Motor neuron (in vitro differentiated cells): ENCODE data around the gene CETN2. TPM values are rescaled to one million over a fixed set of nuclear protein-coding genes. Genes with fewer than 3 reads are reported as not detected.
A peak's percentile ranks its signal among the peaks of the same experiment; 100 is the strongest.

Source experiments
- ATAC-seq, 8 experiments: fragments of 200-7000 bp; cut with Tn5 transposase; replicated peaks in 6 of 8; 2 replicates each; pipeline ENCODE4 v1.8.0; 2021; ENCODE audit warnings: mild to moderate bottlenecking in 8 of 8, moderate library complexity in 8 of 8
- H3K27ac ChIP-seq, 2 donors: fragments of 250-450 bp; sonication (Bioruptor Pico); 2 replicates each; pipeline ENCODE4 v1.9.0; 2021; ENCODE audit warnings: antibody characterized with exemption in 2 of 2, mild to moderate bottlenecking in 2 of 2, moderate library complexity in 1 of 2
- H3K4me1 ChIP-seq, 2 donors: fragments of 250-450 bp; sonication (Bioruptor Pico); replicated peaks in 1 of 2; 2 replicates each; pipeline ENCODE4 v1.6.1; 2021; ENCODE audit warnings: antibody characterized with exemption in 2 of 2, mild to moderate bottlenecking in 2 of 2, moderate library complexity in 1 of 2
- H3K4me3 ChIP-seq, 5 donors: fragments of 250-450 bp; sonication (Bioruptor Pico); 2 replicates each; pipeline ENCODE4 v1.9.0; 2021; ENCODE audit warnings: antibody characterized with exemption in 5 of 5, mild to moderate bottlenecking in 5 of 5, moderate library complexity in 4 of 5
- WGBS, 10 experiments: fragments of 450-650 bp; shearing (Covaris generic); methylation state at CpG; one replicate each; pipeline ENCODE4 v1.0.0; 2022; 5-methylcytosine and 5-hydroxymethylcytosine counted together
- in situ Hi-C, 9 experiments: fragments of 400-800 bp; cut with MboI; loops; one replicate each; pipeline ENCODE4 v1.15.0; 2021; ENCODE audit warnings: low sequenced_read_pairs in 9 of 9, low pct_unique_long_range_greater_than_20kb in 2 of 9; ENCODE audit not compliant: unreplicated experiment in 9 of 9
- total RNA-seq, 8 experiments: library from RNA; unstranded; fragments of 300-600 nt; gene quantifications; 2 replicates each; pipeline versions ENCODE4 v1.2.3 to v1.2.4, GENCODE V29; 2022

CETN2 gene
- total RNA-seq, result 100 to 1,000 TPM in 1 of 8 experiments, 10 to 100 TPM in 7; 29.2 to 175 (median 54.8) TPM

- peak; percentile 90 to 97 (median 96) for ATAC-seq
- 0 to 20% (median 14%) methylated on average over 1 to 8 of the region's 71 CpGs; no CpG with 5 or more reads in 7 of the 10 experiments for WGBS, 10 experiments
- H3K4me1 ChIP-seq, result peaks cover 0 to 2% of the 10 kb centered on the region in 2 donors
- in situ Hi-C loops, result no loop called here
- peak within 1 kb of the TSS; percentile 58 to 92 (median 75) for H3K4me3 ChIP-seq
- H3K27ac ChIP-seq, result peak within 1 kb of the TSS; percentile 72 to 87
Observed at GRCh38 chrX:152830312-152831305, at the start of gene CETN2, which contains the start of gene NSDHL. CETN2 (minus strand) TSS chrX:152830757; CDS start chrX:152830710, 47 bp downstream. NSDHL (plus strand) TSS chrX:152831063; CDS start chrX:152846325, 15,262 bp downstream.

GRCh38 chrX:152878976-152879755 lies 48.6 kb upstream of the CETN2 start:
- H3K27ac ChIP-seq, result no peak overlapping the region
- in situ Hi-C loops, result no loop called here
- 30 to 100% (median 53%) methylated on average over 1 to 15 of the region's 16 CpGs; no CpG with 5 or more reads in 5 of the 10 experiments for WGBS, 10 experiments
- no peak overlapping the region for H3K4me3 ChIP-seq
- H3K4me1 ChIP-seq, result no peaks in the 10 kb centered on the region
- no peak for ATAC-seq

DNA sequence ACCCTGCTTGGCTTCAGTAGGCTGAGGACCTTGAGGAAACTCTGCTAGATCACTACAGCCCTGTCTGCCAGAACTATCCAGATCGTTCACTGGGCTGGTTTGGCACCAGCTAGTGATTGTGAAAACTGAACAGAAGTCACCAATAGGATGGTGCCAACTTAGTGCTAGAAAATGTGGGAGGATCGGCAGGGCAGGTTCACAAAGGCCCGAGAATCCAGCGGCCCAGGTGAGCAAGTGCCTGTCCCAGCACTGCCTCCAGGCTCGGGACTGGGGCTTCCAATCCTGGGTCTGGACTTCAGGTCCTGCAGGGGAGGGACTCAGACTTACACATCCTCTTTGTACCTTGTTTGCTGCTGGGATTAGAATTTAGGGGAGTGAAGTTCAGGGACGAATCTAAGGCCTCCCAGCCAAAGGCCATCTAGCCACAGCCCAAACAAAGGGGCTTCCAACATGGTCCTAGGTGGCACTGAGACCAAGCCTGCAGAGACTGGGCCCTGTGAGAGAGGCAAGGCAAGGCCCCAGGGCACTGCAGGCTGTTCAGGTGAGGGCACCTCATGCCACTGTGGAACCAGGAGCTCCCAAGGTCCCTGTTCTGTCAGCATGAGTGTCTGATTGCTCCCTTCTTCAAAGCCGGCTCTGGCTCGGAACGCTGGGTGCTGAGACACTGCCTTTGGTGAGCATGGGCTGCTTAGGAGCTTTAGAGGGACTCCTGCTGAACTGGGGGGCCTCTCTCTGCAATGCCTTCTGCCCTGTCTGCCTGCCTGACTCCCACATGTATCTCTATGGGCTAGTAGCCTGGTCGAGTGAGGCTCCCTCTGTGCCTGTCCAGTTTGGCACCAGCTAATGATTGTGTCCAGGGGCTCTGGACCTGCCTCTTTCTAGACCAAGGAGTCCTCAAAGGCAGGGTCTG lies 46.6 kb upstream of the CETN2 start:
- Histone ChIP-seq H3K4me1 (no peaks in the 10 kb centered on the region), H3K27ac (no peak overlapping the region), H3K4me3 (no peak overlapping the region)
- ATAC-seq, result no peak
- 19 to 100% (median 64%) methylated on average over 1 to 3 of the region's 10 CpGs; no CpG with 5 or more reads in 6 of the 10 experiments for WGBS, 10 experiments
- in situ Hi-C loops, result no loop called here

- in situ Hi-C loops, result no loop called here
Observed at GRCh38 chrX:152873361-152873760, 42.8 kb upstream of the CETN2 start.

GRCh38 chrX:152872522-152872921 lies 42.0 kb upstream of the CETN2 start:
- no CpG with 5 or more reads among the region's 2 CpGs for WGBS, 10 experiments
- H3K4me3 ChIP-seq, result no peak overlapping the region
- H3K4me1 ChIP-seq, result no peaks in the 10 kb centered on the region
- no peak for ATAC-seq
- in situ Hi-C loops, result no loop called here
- H3K27ac ChIP-seq, result no peak overlapping the region

More at GRCh38 chrX:152873361-152873760, 42.8 kb upstream of the CETN2 start:
- Histone ChIP-seq H3K4me1 (no peaks in the 10 kb centered on the region), H3K4me3 (no peak overlapping the region), H3K27ac (no peak overlapping the region)
- no peak for ATAC-seq
- WGBS, 10 experiments, result 60% methylated on average over 1 of the region's 2 CpGs; no CpG with 5 or more reads in 9 of the 10 experiments

GRCh38 chrX:152871260-152871659 lies 40.7 kb upstream of the CETN2 start:
- no peak overlapping the region for H3K4me3 ChIP-seq
- H3K27ac ChIP-seq, result no peak overlapping the region
- in situ Hi-C loops, result no loop called here
- 60 to 67% methylated on average over 1 to 2 of the region's 9 CpGs; no CpG with 5 or more reads in 8 of the 10 experiments for WGBS, 10 experiments
- no peak for ATAC-seq
- H3K4me1 ChIP-seq, result no peaks in the 10 kb centered on the region

- 48 to 87% methylated on average over 3 to 4 of the region's 7 CpGs; no CpG with 5 or more reads in 8 of the 10 experiments for WGBS, 10 experiments
- in situ Hi-C loops, result no loop called here
- H3K27ac ChIP-seq, result no peak overlapping the region
- no peak for ATAC-seq
- H3K4me1 ChIP-seq, result no peaks in the 10 kb centered on the region
- H3K4me3 ChIP-seq, result no peak overlapping the region
Observed at GRCh38 chrX:152869972-152870371, 39.4 kb upstream of the CETN2 start.

GRCh38 chrX:152866386-152866785 lies 35.8 kb upstream of the CETN2 start:
- in situ Hi-C loops, result no loop called here
- 59 to 100% methylated on average over 1 to 4 of the region's 5 CpGs; no CpG with 5 or more reads in 8 of the 10 experiments for WGBS, 10 experiments
- Histone ChIP-seq H3K4me3 (no peak overlapping the region), H3K27ac (no peak overlapping the region), H3K4me1 (no peaks in the 10 kb centered on the region)
- no peak for ATAC-seq

DNA sequence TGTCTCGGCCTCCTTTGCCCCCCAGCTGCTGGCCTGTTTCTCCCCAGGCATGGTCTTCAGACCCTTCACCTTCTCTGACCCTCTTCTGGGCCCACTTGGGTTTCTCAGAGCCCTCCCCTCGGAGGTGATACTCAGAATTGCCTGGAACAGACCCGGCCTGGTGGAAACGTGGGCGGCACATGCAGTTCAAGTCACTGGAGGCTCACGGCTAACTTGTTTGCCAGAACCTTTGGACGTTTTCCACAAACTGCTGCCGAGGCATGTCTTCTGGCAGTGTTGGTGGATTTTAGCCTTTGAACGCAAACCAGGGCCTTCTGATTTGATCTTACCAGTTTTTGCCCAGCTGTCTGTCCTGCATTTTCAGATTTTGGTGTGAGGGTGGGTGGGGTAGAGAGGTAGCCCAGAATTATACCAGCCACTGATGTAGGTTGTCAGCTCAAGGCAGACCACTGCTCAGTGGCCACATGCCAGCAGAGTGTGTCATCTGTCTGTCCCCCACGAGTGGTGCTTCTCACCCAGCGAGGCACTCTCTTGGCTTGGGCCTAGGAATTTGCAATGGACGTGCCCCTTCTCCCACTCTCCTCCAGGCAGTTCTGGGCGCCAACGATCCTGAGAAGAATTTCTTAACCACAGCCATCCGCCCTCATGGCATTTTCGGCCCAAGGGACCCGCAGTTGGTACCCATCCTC lies 34.8 kb upstream of the CETN2 start:
- ATAC-seq, result no peak
- WGBS, 10 experiments, result 61 to 67% methylated on average over 1 to 8 of the region's 17 CpGs; no CpG with 5 or more reads in 8 of the 10 experiments
- no peak overlapping the region for H3K27ac ChIP-seq
- H3K4me3 ChIP-seq, result no peak overlapping the region
- H3K4me1 ChIP-seq, result no peaks in the 10 kb centered on the region
- in situ Hi-C loops, result no loop called here

DNA sequence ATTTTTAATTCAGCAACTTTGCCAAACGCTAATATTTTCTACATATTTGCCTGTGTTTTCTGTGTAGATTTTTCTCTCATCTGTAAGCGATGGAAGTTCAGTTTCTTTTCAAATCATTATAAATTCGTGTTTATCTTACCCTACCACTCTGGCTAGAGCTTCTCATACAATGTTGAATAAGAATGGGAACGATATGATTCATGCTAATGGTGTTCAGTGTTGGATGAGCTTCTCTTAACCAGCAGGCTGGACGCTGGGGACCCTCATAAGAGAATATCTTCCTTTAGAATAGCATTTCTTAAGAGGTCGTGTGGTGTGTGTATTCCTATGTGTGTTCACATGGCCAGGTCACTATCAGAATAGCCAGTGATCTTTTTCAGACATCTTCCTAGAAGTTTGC lies 31.3 kb upstream of the CETN2 start:
- no peak overlapping the region for H3K4me3 ChIP-seq
- no peak overlapping the region for H3K27ac ChIP-seq
- no peak for ATAC-seq
- H3K4me1 ChIP-seq, result no peaks in the 10 kb centered on the region
- in situ Hi-C loops, result no loop called here
- 50 to 100% (median 98%) methylated on average over 1 to 6 of the region's 6 CpGs; no CpG with 5 or more reads in 2 of the 10 experiments for WGBS, 10 experiments

DNA sequence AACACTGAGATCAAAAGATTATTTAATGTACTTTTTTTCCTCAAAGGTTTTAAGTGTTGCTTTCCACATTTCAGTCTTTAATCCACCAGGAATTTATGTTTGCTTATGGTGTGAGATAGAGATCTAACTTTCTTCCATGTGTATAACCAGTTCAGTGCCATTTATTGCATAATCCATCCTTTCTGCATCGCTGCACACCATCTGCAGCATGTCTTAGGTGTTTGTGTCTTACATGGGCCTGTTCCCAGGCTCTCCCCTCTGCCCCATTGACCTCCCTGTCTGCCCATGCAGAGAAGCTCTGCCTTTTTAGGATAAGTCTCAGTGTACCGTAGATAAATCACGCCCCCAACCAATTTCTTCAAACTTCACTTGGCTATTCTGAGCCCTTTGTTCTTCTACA lies 30.6 kb upstream of the CETN2 start:
- H3K4me3 ChIP-seq, result no peak overlapping the region
- ATAC-seq, result peak in 1 of 8 experiments; percentile 46
- no peaks in the 10 kb centered on the region for H3K4me1 ChIP-seq
- in situ Hi-C loops, result no loop called here
- H3K27ac ChIP-seq, result no peak overlapping the region
- WGBS, 10 experiments, result 36 to 100% (median 72%) methylated on average over 1 to 3 of the region's 3 CpGs; no CpG with 5 or more reads in 6 of the 10 experiments

GRCh38 chrX:152853986-152854385 lies 23.4 kb upstream of the CETN2 start:
- H3K4me3 ChIP-seq, result no peak overlapping the region
- H3K27ac ChIP-seq, result no peak overlapping the region
- in situ Hi-C loops, result no loop called here
- WGBS, 10 experiments, result 55 to 100% methylated on average over 3 to 4 of the region's 7 CpGs; no CpG with 5 or more reads in 8 of the 10 experiments
- H3K4me1 ChIP-seq, result no peaks in the 10 kb centered on the region
- no peak for ATAC-seq
